GM18861 (cell line): ENCODE results near the gene ITGAX.
"Not testable (repeated sequence)": the region's sequence is repeated elsewhere in the genome, so short reads cannot be mapped to it uniquely, and the experiment has no call there.

ENCODE experiments used
- ATAC-seq: cut with Tn5 transposase; IDR thresholded peaks from one replicate; pipeline ENCODE4 v1.9.1; 2021; ENCODE audit not compliant: unreplicated experiment

The ITGAX gene

DNA sequence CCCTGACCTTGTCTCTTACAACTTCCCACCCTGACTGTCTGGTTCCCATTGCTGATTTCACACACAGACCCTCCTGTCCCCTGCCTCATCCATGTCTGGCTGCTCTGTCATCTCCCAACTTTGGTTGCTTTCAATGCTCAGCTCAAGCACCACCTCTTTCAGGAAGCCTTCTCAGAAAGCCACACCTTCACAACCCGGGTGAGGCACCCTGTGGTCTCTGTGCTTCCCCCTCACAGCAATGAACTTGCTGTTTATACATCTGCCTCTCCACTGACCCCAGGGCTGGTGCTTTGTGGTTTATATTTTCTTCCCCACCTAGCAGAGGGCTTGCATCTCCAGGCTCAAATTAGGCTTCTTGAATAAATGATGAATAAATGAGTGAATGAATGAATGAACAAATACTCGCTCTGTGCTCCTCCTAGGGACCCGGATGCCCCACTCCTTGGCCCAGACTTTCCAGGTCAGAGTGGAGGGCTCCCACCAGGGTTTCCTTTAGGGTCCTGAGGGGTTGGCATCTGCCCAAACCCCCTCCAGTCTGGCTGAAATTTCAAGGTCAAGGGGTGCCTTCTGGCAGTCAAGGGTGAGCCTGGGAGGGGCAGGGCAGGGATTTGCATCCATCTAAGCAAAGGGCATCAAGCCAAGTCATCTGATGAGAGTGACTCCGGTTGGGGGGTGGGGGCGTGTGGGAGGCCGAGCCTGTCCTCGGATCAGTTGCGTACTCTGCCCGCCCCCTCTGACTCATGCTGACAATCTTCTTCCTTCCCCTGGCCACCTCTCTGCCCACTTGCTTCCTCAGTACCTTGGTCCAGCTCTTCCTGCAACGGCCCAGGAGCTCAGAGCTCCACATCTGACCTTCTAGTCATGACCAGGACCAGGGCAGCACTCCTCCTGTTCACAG is at the start of gene ITGAX:
TSS of gene ITGAX (plus strand) at position 783 of the 898 bp plus-strand sequence. CDS start at position 862, 79 bp downstream.
- ATAC-seq: peak; percentile 67

DNA sequence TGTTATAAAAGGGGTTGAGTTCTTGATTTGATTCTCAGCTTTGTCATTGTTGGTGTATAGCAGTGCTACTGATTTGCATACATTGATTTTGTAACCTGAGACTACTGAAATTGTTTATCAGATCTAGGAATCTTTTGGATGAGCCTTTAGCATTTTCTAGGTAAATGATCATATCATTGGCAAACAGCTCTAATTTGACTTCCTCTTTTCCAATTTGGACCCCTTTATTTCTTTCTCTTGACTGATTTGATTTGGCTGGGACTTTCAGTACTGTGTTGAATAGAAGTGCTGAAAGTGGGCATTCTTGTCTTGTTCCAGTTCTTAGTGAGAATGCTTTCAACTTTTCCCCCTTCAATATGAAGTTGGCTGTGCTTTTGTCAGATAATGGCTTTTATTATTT is 49.8 kb upstream of the ITGAX start:
- no peak for ATAC-seq

DNA sequence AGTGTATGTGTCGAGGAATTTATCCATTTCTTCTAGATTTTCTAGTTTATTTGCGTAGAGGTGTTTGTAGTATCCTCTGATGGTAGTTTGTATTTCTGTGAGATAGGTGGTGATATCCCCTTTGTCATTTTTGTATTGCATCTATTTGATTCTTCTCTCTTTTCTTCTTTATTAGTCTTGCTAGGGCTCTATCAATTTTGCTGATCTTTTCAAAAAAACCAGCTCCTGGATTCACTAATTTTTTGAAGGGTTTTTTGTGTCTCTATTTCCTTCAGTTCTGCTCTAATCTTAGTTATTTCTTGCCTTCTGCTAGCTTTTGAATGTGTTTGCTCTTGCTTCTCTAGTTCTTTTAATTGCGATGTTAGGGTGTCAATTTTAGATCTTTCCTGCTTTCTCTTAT is 46.6 kb upstream of the ITGAX start:
- not testable (repeated sequence) for ATAC-seq

DNA sequence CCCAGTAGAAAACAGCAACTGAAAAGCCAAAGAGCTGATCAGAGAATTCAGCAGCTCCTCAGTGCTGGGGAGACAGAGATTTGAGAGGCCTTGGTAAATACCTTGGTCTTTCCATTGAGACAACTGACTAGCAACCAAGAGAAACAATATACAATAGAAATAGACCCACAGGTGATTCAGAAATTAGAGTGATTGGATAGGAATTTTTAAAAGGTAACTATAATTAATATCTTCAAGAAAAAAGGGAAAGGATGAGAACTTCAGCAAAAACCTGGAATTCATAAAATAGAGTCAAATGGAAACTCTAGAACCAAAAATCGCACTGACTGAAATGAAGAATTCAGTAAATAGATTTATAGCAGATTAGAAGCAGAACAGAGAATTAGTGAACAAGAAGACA is 32.5 kb upstream of the ITGAX start:
- ATAC-seq: no peak

DNA sequence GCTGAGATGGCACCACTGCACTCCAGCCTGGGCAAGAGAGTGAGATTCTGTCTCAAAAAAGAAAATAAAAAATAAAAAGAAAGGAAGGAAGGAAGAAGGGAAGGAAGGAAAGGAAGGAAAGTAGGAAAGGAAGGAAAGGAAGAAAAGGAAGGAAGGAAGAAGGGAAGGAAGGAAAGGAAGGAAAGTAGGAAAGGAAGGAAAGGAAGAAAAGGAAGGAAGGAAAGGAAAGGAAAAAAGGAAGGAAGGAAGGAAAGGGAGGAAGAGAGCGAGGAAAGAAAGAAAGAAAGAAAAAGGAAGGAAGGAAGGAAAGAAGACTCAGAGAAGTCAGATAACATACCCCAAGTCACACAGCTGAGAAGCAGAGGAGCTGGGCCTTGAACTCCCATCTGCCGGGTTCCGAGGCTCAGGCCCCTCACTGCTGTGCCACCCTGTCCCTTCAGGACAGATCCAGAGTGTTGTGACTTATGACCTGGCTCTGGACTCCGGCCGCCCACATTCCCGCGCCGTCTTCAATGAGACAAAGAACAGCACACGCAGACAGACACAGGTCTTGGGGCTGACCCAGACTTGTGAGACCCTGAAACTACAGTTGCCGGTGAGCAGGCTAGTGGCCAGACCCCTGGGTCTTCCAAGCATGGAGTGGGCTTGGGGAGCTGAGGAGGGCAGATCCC is 30.9 kb upstream of the ITGAX start:
- ATAC-seq: no peak

DNA sequence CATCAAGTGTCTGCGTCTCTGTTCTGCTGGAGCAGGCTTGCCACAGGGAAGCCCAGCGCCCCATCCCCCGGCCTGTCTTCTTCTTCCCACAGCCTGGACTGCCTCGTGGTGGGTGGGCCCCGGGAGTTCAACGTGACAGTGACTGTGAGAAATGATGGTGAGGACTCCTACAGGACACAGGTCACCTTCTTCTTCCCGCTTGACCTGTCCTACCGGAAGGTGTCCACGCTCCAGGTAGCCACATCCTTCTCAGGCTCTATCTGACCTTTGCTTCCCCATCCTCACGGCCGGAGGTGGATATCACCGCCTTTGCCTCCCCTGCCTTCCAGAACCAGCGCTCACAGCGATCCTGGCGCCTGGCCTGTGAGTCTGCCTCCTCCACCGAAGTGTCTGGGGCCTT is 29.8 kb upstream of the ITGAX start:
- ATAC-seq: no peak

DNA sequence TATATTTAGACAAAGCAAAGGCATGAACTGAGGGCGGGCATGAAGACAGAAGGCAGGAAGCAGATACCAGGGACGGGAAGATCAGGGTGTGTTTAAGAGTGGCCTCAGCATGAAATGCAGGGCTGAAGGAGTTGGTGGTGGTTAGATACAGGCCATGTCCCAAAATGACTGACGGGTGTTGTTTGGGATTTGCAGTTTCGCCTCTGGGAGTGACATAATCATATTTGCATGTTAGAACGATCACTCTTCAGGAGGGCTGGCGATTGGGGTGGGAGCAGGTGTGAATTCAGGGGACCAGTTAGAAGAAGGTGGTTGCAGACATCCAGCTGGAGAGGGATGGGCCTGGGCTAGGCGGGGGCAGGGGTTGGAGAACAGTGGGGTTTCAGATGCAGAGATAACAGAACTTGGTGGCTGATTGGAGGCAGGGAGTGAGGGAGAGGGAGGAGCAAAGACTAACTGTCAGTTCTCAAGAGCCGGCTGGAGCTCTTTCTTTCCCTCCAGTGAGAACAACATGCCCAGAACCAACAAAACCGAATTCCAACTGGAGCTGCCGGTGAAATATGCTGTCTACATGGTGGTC is 27.2 kb upstream of the ITGAX start:
- no peak for ATAC-seq

DNA sequence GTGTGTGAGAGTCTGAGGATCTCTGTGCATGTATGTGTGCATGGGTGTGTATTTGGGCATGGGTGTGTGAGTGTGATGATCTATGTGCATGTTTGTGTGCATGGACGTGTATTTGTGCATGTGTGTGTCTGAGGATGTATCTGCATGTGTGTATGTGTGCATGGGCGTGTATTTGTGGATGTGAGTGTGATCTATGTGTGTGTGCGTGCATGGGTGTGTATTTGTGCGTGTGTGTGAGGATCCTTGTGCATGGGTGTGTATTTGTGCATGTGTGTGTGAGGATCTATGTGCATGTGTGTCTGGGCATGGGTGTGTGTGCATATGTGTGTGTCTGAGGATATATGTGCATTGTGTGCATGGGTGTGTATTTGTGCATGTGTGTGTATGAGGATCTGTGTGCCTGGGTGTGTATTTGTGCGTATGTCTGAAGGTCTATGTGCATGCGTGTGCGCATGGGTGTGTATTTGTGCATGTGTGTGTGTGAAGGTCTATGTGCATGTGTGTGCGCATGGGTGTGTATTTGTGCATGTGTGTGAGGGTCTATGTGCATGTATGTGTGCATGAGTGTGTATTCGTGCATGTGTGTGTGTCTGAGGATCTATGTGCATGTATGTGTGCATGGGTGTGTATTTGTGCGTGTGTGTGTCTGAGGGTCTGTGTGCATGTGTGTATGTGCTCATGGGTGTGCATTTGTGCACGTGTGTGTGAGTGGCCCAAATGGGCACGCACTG is 26.5 kb upstream of the ITGAX start:
- no peak for ATAC-seq

DNA sequence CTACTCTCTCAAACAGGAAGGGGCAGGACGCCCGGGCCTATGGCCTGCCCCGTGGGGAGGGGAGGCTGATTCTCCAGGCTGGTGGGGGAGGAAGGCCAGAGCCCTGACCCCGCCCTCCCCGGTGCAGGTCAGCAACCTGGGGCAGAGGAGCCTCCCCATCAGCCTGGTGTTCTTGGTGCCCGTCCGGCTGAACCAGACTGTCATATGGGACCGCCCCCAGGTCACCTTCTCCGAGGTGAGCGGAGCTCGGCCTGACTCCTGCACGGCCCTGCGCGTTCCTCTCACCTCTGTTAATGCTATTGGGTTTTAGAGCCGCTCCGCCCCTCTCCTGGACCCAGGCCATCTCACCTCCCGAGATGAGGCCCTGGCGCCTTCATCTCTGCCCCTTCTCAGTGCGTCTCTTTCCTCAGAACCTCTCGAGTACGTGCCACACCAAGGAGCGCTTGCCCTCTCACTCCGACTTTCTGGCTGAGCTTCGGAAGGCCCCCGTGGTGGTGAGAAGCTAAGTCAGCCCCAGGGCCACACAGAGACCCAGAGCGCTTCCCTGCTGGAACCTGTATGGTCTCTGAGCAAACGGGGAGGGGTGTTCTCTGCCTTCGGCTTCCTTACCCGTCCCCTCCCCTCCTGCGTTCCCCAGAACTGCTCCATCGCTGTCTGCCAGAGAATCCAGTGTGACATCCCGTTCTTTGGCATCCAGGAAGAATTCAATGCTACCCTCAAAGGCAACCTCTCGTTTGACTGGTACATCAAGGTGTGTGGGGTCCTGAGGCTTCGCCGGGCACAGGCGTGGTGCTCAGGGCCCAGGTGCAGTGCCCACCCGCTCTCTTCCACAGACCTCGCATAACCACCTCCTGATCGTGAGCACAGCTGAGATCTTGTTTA is 25.1 kb upstream of the ITGAX start:
- ATAC-seq: no peak

DNA sequence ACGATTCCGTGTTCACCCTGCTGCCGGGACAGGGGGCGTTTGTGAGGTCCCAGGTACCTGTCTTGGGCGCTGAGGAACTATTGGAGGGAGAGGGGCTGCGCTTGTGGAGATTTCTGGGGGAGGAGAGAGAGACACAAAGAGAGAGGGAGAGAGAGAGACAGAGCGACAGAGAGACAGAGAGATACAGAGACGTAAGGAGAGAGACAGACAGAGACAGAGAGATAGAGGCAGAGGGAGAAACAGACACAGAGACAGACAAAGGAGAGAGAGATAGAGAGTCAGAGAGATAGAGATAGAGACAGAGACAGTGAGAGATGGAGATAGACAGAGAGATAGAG is 24.5 kb upstream of the ITGAX start:
- no peak for ATAC-seq

DNA sequence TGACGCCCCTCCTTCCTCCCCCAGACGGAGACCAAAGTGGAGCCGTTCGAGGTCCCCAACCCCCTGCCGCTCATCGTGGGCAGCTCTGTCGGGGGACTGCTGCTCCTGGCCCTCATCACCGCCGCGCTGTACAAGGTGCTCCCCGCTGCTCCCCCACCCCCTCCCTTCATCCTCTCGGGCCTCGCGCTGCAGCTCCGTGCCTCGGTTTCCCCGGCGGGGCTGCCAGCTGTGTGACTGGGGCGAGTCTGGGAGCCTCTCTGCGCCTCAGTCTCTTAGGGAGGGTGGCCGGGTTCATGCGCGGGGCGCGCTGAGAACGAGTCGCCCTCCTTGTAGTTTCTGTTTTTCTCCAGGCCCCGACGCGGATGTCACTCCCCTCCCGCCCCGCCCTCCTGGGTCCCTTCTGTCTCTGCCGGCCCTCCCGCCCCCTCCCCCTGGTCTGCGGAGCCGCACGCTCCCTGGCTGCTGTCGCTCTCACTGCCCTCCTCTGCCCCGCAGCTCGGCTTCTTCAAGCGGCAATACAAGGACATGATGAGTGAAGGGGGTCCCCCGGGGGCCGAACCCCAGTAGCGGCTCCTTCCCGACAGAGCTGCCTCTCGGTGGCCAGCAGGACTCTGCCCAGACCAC is 23.7 kb upstream of the ITGAX start:
- ATAC-seq: no peak

DNA sequence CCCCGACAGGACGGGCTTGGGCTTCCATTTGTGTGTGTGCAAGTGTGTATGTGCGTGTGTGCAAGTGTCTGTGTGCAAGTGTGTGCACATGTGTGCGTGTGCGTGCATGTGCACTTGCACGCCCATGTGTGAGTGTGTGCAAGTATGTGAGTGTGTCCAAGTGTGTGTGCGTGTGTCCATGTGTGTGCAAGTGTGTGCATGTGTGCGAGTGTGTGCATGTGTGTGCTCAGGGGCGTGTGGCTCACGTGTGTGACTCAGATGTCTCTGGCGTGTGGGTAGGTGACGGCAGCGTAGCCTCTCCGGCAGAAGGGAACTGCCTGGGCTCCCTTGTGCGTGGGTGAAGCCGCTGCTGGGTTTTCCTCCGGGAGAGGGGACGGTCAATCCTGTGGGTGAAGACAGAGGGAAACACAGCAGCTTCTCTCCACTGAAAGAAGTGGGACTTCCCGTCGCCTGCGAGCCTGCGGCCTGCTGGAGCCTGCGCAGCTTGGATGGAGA is 23.1 kb upstream of the ITGAX start:
- ATAC-seq: no peak

DNA sequence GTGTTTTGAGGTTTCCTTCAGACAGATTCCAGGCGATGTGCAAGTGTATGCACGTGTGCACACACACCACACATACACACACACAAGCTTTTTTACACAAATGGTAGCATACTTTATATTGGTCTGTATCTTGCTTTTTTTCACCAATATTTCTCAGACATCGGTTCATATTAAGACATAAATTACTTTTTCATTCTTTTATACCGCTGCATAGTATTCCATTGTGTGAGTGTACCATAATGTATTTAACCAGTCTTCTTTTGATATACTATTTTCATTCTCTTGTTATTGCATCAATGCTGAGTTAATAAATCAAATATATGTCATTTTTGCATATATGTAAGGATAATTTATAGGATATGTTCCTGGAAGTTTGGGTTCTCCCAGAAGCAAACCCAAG is 22.4 kb upstream of the ITGAX start:
- ATAC-seq: no peak

DNA sequence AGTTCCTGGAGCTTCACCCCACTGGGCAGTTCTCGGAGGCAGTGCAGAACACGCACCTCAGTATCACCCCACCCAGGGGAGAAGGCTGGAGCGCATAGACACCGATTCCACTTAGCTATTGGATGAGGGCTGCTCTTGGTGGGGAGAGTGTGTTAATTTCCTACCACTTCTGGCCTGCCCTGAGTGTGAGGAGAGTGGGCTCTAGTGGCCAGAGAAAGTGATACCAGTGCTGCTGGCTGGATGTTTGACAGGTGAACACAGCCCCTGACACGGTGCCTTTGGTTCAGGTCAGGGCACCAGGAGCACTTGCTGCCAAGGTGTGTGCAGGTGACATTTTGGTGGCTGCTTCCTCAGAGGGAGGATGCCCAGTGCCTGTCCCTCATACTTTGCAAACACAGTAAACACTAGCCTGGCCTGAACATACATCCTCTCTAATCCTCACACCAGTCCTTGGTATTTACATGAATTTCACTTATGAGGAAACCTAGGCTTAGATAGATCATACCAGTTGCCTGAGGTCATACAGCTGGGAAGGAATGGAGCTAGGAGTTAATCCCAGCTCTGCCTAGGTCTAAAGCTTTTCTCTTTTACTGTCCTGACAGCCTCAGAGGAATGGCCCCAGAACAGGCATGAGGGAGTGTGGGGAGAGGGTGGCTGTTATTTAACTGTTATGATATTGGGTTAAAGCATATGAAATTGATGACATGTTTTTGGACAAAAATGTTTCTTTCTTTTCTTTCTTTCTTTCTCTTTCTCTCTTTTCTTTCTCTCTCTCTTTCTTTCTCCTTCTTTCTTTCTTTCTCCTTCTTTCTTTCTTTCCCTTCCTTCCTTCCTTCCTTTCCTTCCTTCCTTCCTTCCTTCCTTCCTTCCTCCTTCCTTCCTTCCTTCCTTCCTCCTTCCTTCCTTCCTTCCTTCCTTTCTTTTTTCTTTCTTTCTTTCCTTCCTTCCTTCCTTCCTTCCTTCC is 21.0 kb upstream of the ITGAX start:
- no peak for ATAC-seq

DNA sequence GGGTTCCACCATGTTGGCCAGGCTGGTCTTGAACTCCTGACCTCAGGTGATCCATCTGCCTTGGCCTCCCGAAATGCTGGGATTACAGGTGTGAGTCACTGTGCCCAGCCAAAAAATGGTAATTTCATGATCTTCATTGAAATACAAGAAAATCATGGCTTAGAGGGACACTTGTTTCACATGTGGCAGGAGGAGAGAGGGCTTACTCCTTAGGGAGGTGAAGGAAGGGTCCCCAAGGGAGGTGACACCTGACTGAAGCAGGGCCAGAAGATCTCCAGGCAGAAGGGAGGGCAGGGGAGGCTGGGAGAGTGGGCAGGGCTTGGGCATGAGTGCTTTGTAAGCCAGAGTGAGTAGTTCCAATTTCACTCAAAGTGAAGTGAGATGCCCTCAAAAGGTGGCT is 20.0 kb upstream of the ITGAX start:
- no peak for ATAC-seq

DNA sequence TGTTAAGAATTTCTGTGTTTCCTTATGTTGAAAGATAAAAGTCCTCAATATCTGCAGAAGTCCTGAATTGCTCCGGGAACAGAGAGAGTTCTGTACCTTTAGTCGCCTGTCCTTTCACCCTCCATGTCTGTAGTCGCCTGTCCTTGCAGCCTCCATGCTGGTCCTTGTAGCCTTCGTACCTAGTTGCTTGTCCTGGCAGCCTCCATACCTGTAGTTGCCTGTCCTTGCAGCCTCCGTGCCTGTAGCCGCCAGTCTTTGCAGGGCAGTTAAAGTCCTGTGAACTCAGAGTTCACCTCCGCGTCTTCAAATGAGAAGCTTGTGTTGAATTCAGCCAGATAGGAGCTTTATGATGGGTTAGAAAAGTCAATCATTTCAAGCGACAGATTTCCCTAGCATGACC is 19.5 kb upstream of the ITGAX start:
- ATAC-seq: no peak

DNA sequence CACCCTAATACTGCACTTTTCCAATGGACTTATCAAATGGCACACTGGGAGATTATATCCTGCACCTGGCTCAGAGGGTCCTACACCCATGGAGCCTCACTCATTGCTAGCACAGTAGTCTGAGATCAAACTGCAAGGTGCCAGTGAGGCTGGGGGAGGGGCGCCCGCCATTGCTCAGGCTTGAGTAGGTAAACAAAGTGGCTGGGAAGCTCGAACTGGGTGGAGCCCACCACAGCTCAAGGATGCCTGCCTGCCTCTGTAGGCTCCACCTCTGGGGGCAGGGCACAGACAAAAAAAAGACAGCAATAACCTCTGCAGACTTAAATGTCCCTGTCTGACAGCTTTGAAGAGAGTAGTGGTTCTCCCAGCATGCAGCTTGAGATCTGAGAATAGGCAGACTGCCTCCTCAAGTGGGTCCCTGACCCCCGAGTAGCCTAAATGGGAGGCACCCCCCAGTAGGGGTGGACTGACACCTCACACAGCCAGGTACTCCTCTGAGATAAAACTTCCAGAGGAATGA is 16.8 kb upstream of the ITGAX start:
- not testable (repeated sequence) for ATAC-seq

DNA sequence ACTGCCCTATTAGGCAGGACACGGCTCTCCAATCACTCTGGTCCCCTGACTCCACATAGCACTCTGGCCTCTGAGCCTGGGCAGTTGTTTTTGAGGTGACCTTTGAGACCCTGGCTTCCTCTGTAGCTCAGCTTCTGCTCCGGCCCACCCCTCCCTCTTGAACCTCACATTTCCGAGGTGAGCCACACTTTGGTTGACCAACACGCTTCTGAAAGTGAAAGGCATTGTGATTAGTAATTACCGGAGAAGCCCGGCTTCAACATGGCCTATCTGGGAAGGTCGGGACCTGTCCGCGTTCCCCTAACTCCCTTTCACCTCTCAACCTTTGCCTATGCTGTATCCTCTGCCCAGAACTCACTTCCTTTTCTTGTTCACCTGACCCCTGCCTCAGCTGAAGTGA is 10.3 kb upstream of the ITGAX start:
- ATAC-seq: peak; percentile 90

DNA sequence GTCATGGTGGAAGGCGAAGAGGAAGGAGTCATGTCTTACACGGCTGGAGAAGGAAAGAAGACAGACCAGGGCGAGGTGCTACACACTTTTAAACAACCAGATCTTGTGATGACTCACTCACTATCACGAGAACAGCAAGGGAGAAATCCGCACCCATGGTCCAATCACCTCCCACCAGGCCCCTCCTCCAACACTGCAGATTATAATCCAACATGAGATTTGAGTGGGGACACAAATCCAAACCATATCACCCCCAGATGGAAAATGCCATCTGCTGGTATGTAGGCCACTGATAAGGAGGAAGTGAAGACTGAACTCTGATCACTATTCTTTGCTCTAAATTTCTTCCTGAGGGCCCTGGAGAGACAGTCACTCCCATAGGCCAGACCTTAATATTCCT is 7.5 kb upstream of the ITGAX start:
- no peak for ATAC-seq
